GM19463 (cell line): Measurements from ENCODE around the gene ANXA11.

Experiments used
- ATAC-seq: cut with Tn5 transposase; IDR thresholded peaks from one replicate; pipeline ENCODE4 v1.9.1; 2021; ENCODE audit warnings: mild to moderate bottlenecking, moderate library complexity; ENCODE audit not compliant: unreplicated experiment

ANXA11 gene

GRCh38 chr10:80118669-80119068, 86.7 kb downstream of the ANXA11 start:
- ATAC-seq = no peak

GRCh38 chr10:80110986-80111385, 94.4 kb downstream of the ANXA11 start:
- no peak for ATAC-seq

GRCh38 chr10:80108576-80109239, 96.6 kb downstream of the ANXA11 start:
- ATAC-seq = no peak

GRCh38 chr10:80104066-80104926, 101.0 kb downstream of the ANXA11 start:
- ATAC-seq = peak; percentile 57
